Stimulated activated CD8-positive, alpha-beta memory T cell treated with anti-CD3 and anti-CD28 coated beads, Interleukin-12 subunit alpha, Interleukin-12 subunit beta, amount 100 ng/mL, for 24 hours (primary cell): ENCODE results near the gene CYTH1.

ENCODE experiments used
- DNase-seq: peaks from one replicate; pipeline ENCODE4 v3.0.0-alpha.2; 2020; ENCODE audit errors: extremely low read depth

Gene CYTH1

DNA sequence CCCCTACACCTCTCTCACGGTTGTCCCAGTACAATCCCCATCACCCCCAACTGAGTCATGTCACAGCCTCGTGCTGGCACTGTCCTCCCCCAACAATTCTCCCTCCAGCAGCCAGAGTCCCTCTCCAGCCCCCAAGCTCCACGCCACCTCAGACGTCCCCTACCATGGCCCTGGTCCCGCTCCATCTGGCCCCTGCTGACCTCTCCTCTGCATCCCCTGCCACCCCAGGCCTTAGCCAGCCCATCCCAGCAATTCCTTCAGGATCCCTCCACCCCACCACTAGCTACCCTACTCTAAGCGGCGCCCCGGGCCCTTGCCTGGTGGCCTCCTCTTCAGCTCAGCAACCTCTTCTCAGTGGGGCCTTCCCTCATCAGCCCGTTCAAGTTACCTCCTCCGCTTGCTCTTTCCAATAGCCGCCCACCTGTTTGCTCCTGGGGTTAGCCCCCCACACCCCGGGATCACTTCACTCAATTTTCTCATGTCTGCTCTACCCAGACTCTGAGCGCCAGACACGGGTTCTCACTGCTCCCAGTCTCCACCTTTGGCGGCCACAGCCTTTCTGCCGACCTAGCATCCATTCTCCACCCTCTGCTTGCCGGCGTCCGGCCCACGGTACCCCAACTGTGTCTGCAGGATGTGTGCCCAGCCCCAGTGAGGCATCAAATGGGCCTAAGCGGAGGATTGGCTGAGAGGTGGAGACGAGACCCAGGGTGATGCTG, 112.7 kb downstream of the CYTH1 start:
- DNase-seq = no peak

DNA sequence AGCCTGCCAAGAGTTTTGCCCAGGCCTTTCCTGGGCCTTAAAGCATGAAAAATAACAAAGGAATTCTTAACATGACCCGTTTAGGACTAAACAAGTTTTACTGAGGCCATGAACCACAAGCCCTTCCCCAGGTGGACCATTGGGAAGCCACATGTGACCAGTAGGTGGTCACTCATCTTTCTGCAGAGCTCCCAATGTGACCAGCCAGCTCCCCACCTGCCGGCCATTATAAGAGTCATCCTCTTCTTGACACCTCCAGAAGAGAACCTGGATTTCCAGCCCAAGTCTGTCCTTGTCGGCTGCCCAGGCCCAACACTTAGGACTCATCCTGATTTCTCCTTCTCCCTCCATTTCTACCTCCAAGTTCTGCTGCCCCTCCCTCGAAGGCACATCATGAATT, 113.2 kb downstream of the CYTH1 start:
- no peak for DNase-seq

DNA sequence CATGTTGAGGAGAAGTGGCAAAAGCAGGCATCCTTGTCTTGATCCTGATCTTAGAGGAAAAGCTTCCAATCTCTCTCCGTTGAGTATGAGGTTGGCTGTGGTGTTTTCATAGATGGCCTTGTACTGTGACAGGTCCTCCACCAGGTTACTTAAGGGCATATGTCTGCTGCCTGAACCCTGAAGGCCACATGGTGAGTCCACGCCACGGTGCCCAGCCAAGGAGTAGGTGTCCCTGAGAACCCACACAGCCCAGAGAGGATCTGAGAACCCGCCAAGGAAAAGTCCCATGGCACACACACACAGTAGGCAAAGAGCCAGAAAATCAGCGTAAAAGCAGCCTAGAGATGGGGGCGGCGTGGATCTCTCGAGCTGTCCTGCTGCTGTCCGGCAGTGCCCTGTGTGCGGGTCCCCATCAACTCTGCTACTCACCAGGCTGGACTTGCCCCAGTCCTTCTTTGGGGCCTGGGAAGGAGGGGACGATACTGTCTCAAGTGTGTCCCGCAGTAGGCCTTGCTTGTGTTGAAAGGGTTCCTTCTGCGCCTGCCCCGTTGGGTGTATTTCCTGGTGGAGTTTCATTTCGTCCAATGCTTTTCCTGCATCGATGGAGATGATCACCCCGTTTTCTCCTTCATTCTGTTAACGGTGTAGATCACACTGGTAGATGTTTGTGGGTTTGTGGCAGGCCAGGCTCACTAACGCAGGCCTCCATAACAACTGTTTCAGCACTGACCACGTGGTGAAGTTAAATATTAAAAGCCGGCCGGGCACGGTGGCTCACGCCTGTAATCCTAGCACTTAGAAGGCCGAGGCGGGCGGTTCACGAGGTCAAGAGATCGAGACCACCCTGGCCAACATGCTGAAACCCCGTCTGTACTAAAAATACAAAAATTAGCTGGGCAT, 114.1 kb downstream of the CYTH1 start:
- no peak for DNase-seq

DNA sequence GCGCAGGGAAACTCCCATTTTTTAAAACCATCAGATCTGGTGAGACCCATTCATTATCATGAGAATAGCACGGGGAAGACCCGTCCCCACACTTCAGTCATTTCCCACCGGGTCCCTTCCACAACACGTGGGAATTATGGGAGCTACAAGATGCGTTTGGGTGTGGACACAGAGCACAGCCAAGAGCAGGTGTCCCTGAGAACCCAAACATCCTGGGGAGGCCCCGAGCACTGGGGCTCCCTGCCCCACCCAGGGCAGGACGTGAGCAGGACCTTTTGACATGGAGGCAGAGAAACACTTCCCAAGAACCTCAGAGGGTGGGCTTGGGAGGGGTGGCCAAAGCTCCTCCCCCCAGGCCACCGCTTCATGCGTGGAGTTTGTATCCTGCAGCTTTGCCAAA, 115.0 kb downstream of the CYTH1 start:
- DNase-seq = no peak

DNA sequence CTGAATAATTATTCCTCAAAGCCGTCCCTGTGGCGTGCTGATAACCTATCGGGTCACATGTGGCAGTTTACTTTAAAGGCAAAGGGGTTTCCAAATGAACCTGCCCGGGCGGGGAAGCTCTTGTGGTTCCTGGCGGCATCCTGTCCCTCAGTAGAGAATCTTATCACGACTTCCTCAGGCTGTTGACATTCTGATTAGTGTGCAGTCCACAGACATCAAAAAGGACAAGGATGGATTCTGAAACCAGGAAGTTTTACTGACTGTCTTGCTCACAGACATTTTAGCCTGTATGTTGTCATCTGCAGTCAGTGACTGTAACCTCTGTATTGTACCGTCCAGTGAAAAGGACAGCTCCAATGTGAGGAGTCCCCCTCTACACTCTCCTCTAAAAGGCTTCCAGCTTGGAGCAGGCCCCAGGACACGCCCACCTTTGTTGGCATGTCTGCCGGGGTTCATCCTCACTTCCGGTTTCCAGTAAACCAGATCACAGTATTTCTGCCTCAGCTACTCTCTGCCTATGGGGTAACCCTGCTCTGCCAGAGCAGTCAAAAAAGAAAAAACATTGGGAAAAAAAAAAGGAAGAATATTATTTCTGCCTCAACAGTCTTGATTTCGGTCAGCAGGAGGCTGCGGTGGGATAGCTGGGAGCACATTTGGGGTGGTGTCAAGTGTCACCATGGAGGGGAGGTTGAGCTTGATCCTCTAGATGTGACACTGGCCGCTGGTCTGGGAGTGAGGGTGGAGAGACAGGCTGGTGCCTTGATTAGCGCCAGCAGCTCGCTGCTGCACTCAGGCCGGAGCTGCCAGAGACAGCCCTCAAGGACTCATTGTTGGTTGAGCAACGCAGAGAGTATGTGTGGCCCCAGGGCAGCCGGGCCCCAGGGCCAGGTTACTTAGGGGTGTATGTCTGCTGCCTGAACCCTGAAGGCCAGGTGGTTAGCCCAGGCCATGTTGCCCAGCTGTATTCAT, 115.8 kb downstream of the CYTH1 start:
- DNase-seq = no peak

DNA sequence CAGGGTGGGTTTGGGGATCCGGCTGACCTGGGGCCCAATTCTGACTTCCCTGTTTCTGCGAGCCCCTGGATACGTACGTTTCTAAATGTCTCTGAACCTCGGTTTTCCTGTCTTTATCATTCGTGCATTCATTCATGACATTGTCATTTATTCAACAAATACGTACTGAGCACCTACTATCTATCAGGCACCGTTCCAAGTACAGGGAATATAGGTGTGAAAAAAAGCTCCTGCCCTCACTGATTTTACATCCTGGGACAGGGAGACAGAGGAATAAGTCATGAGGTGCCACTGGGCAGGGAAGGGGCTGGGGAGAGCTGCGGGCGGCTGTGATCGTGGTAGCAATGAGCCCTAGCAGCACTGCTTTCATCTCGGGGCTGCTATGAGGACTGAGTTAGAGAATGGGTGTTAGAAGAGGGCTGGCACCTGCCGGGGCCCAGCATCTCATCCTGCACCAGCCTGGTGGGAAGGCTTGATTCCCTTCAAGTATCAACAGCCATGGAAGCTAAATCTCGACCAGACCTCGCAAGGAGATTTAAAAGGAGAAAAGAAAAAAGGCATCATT, 116.6 kb downstream of the CYTH1 start:
- no peak for DNase-seq

DNA sequence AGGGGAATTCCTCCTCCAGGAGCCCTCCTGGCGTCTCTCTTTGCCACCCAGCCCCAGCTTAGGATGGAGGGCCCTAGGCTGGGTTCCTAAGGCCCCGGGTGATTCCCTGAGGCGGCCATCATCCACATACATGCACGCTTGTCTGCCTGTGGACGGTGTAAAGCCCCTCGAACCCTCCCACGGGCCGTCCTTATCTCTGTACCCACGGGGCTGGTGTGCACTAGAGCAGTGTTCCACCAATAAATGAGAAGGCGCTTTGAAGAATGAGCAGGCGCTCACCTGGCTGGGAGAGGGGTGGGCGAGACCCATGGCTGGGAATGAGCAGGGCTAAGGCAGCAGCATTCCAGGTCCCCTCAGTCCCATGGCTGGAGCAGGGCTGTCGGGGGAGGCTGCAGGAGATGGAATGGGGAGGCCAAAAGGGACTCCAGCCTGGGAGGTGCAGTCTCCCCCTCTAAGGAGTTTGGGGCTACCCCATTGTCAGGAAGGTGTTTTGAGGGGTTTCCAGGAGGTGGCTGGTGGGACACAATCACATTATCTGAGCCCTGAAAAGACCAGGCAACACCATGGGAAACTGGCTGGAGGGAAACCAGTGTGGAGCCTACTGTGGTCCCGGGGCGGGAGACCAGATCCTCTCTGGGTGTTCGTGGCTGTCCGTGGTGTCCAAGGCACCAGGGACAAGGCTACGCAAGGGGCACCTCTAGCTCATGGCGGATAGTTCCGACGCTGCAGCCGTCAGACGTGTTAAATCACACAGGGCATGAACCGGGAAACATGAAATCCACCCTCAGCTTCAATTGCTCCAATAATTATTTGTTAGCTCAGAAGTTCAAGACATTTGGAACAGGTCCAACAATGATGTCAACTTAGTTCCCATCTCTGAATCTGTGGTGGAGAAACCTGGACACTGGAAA, 117.3 kb downstream of the CYTH1 start:
- no peak for DNase-seq

DNA sequence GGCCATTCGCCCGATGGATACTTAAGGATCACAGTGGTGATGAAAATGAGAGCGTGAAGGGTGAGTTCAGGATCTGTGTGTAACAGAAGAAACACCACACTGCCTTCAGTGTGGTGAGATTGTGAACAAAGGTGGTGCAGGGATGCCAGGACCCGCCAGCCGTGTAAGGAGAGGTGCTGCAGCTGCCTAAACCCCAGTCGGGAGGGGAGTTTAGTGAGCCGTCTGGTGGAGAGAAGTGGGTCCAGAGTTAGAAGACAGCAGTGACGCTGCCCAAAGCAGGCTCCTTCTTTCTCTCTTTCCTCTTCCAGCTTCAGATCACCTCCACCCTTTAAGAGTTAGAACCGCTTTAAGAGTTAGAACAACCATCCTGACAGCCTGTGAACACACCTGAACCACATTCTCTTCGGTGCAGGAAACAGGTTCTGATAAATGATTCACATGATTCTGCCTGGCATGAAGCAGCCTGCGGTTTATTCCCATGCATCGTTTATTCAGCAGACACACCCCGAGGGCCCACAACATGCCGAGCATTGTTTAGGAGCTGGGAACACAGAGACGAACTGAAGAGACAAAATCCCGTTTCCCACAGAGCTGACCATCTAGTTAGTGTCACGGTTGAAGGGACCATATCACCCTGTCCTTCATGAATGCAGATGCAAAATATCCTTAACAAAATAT, 120.8 kb downstream of the CYTH1 start:
- no peak for DNase-seq

DNA sequence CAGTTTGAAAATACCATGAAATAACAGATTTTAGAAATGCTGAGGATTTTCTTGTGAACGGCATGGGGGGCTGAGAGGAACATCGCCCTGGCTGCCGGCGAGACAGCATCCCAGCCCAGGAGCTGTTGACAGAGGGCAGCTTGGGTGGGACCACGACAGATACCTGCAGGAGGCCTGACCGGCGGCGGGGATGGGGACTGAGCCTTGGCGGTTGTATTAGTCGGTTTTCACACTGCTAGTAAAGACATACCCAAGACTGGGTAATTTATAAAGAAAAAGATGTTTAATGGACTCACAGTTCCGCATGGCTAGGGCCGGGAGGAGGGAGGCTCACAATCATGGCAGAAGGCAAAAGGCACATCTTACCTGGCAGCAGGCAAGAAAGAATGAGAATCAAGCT, 122.5 kb downstream of the CYTH1 start:
- no peak for DNase-seq

DNA sequence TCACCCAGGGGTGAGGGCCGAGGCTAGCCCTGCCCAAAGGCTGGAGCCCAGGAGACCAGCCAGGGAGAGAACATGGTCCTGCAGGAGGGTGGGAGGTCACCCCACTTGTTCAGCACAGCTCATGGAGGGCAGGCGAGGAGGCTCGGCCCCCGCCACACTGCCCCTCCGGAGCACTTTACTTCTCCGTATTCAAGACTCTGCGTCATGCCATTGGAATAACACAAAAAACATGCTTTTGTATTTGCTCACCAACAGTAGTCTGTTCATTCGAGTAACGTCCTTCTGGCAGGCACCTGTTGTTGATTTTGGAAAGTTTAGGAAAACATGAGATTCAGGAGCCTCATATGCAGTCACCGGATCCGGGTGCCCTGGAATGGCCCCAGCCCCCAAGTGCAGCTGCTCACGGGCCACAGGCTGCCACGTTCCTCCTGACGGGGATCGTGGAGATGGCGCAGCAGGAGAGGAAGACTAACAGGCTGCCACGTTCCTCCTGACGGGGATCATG, 123.7 kb downstream of the CYTH1 start:
- DNase-seq = no peak

DNA sequence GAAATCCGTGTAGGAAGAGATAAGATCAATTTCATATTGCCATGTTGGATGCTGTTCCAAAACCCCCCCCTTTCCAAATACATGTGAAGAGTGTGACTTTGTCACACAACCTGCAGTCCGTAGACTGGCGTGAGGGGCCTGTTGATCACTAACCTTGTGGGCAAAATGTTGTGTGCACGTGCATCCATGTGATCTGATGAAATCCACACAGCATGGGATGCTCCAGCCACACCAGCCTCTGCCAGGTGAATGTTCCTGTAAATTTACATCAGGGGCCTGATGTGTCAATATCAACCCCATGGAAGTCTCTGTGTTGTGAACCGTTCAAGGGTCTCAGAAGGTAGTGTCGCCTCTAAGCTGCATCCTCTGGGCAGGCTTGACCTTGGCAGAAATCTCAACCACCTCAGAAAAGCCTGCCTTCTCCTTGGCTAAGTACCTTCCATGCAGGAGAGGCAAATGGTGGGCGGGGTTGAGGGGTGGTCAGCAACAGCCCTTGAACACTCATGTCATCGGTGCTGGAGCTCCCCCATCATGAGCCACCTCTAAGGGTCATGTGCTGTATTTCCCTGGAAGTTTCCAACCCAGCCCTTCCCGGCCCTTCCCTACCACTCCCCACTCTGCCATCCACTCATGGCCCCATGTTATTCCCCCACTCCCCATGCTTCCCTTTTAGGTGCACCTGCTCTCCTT, 126.7 kb downstream of the CYTH1 start:
- DNase-seq = no peak

DNA sequence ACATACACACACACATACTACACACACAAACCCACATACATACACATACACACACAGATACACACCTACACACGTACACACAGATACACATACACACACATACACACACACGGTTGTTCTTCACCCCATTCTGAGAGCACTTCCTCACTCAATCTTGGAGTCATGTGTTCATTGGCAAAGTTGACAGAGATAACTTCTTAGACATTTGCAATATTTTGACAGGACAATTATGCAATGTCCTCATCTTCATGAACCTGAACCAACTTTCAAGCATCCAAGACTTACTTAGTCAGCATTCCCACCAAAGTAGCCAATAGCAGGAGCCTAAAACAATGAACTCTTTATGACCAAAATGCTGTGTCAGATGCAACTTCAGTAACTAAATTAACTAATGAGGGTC, 127.7 kb downstream of the CYTH1 start:
- DNase-seq = no peak

DNA sequence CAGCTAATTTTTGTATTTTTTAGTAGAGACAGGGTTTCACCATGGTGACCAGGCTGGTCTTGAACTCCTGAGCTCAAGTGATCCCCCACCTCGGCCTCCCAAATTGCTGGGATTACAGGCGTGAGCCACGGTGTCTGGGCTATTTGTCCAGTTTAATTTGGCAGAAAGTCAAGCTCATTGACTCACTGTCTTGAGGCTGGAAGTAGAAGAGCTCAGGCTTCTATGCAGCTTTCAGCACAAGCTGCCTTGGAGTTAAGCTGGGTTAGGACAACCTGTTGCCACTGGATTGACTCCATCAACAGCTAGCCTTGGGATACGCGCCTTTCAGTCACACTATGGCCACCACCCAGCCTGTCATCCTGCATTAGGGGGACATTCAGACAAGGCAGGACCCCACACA, 128.7 kb downstream of the CYTH1 start:
- DNase-seq = no peak

DNA sequence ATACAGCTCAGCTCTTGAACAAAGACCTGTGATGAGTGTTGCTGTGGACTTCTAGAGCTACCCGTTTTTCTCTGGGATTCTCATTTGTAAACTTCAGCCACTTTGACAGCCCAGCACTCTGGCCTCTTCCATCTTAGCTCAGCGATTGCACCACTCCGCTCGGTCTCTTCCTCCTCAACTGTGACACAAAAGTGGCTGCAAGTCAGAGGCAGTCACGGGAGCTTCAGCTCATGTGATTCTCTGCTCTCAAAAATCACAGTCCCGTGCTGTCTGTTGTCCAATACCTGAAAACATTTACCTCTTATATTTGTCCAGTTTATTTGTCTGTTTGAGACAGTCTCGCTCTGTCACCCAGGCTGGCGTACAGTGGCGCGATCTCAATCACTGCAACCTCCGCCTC, 129.2 kb downstream of the CYTH1 start:
- DNase-seq = no peak

DNA sequence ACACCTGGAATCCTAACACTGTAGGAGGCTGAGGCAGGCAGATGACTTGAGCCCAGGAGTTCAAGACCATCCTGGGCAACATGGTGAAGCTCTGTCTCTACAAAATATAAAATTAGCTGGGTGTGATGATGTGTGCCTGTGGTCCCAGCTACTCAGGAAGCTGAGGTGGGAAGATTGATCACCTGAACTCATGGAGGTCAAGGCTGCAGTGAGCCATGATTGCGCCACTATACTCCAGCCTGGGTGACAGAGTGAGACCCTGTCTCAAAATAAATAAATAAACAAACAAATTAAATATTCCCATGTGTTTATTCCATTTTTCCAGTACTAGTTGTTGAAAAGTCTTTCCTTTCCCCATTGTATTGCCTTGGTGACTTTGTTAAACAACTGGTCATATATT, 130.0 kb downstream of the CYTH1 start:
- no peak for DNase-seq

DNA sequence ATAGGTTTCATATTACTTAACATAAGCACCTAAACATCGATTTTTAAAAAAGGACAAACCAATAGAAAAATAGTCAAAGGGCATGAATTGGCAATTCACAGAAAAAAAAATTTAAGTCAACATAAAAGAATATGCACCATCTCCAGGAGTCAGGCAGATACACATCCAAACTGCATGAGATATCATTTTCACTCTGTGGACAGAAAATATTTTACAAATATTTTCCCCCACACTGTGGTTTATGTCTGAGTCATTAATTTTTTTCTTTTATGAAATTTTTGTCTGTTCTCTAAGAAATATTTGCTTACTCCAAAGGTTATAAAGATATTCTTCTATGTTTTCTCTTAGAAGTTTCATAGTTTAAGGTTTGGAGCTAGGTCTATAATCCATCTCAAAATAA, 130.5 kb downstream of the CYTH1 start:
- no peak for DNase-seq

DNA sequence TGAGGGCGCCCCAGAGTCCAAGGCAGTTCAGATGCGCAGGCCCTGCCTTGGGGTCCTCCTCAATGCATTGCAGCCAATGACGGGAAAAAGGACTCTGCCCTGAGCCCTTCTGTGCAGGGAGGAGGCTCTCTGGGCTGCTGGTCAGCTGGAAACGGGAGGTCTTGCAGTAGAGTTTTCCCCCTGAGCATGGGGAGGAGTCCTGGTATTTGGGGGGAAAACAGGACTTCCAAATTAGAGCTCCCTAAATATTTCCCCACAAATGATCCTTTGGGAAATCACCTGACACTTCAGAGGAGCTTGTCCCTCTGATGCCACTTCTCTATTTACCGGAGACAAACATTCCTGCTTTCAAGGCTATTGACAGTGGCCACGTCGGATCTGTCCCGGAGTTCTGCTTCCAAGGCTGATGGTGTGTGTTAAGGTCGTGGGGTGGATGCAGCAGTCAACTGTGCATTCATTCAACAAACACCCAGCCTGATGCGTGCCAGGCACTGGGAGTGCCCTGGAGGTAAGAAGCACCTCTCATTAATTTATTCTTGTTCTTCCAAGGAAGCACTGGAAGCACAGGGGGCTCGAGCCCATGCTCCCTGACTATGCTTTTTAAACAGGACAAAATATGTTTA, 131.9 kb downstream of the CYTH1 start:
- no peak for DNase-seq

DNA sequence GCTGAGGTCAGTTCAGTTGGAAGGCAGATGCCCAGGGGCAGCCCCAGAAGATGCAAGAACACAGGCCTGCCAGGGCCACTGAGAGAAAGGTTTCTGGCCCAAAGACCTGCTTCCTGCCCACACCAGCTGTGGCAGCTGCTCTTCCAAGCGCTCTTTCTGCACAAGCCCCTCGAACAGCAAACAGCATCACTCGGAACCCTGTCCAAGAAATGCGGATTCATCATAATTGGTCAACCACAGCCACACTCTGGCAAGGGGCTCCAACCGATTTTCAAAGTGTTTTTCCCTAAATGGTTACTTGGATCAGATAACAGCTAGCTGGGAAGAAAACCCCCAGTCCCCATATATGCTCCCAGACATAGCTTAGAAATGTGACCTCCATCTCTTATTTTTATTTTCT, 133.8 kb downstream of the CYTH1 start:
- no peak for DNase-seq

DNA sequence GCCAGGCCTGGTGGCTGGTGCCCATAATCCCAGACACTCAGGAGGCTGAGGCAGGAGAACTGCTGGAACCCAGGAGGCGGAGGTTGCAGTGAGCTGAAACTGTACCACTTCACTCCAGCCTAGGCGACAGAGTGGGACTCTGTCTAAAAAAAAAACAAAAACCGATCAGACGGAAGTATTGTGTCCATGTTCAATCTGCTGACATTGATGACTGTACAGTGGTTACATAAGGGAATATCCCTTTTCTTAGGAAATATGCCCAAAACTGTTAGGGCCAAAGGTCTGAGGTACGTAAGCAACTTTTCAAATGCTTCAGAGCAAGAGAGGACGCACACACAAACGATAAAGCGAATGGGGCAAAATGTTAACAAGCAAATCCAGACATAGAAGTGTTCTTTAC, 135.0 kb downstream of the CYTH1 start:
- DNase-seq = no peak
